Measurements from ENCODE around the gene CPEB4. TPM values are rescaled to one million over a fixed set of nuclear protein-coding genes. Genes with fewer than 3 reads are reported as not detected.

CPEB4 gene
- total RNA-seq, 1 donor from 2014 or later: 20.9 TPM

GRCh38 chr5:173941102-173941501, 53.0 kb downstream of the CPEB4 start:
- no peak for TF ChIP-seq CTCF (IDR thresholded peaks at IDR 0.05; ENCODE audit: insufficient read depth, low read length, poor library complexity, severe bottlenecking)
- no peaks in the 10 kb centered on the region for H3K36me3 ChIP-seq (ENCODE audit: control insufficient read depth, insufficient read depth, low read length)
- no peak overlapping the region for H3K4me3 ChIP-seq (ENCODE audit: low read depth, low read length)
- no peaks in the 10 kb centered on the region for H3K27me3 ChIP-seq (ENCODE audit: control insufficient read depth, insufficient read depth, low read length)
- no peak for DNase-seq (ENCODE audit: low read depth)

GRCh38 chr5:173941758-173942401, 53.7 kb downstream of the CPEB4 start:
- no peak overlapping the region for H3K4me3 ChIP-seq (ENCODE audit: low read depth, low read length)
- H3K27me3 ChIP-seq (ENCODE audit: control insufficient read depth, insufficient read depth, low read length): no peaks in the 10 kb centered on the region
- TF ChIP-seq CTCF (IDR thresholded peaks at IDR 0.05; ENCODE audit: insufficient read depth, low read length, poor library complexity, severe bottlenecking): no peak
- no peak for DNase-seq (ENCODE audit: low read depth)
- no peaks in the 10 kb centered on the region for H3K36me3 ChIP-seq (ENCODE audit: control insufficient read depth, insufficient read depth, low read length)

GRCh38 chr5:173944511-173944910, 56.4 kb downstream of the CPEB4 start:
- H3K4me3 ChIP-seq (ENCODE audit: low read depth, low read length): no peak overlapping the region
- H3K36me3 ChIP-seq (ENCODE audit: control insufficient read depth, insufficient read depth, low read length): no peaks in the 10 kb centered on the region
- no peak for TF ChIP-seq CTCF (IDR thresholded peaks at IDR 0.05; ENCODE audit: insufficient read depth, low read length, poor library complexity, severe bottlenecking)
- DNase-seq (ENCODE audit: low read depth): peak; percentile 63
- H3K27me3 ChIP-seq (ENCODE audit: control insufficient read depth, insufficient read depth, low read length): no peaks in the 10 kb centered on the region

GRCh38 chr5:173945160-173945559, 57.0 kb downstream of the CPEB4 start:
- Histone ChIP-seq H3K27me3 (ENCODE audit: control insufficient read depth, insufficient read depth, low read length) (no peaks in the 10 kb centered on the region), H3K4me3 (ENCODE audit: low read depth, low read length) (no peak overlapping the region), H3K36me3 (ENCODE audit: control insufficient read depth, insufficient read depth, low read length) (no peaks in the 10 kb centered on the region)
- no peak for TF ChIP-seq CTCF (IDR thresholded peaks at IDR 0.05; ENCODE audit: insufficient read depth, low read length, poor library complexity, severe bottlenecking)
- DNase-seq (ENCODE audit: low read depth): no peak

- no peak for DNase-seq (ENCODE audit: low read depth)
- no peak for TF ChIP-seq CTCF (IDR thresholded peaks at IDR 0.05; ENCODE audit: insufficient read depth, low read length, poor library complexity, severe bottlenecking)
- Histone ChIP-seq H3K4me3 (ENCODE audit: low read depth, low read length) (no peak overlapping the region), H3K36me3 (ENCODE audit: control insufficient read depth, insufficient read depth, low read length) (no peaks in the 10 kb centered on the region), H3K27me3 (ENCODE audit: control insufficient read depth, insufficient read depth, low read length) (no peaks in the 10 kb centered on the region)
Measured at GRCh38 chr5:173946323-173946722, 58.2 kb downstream of the CPEB4 start.

GRCh38 chr5:173950829-173951228, 62.7 kb downstream of the CPEB4 start:
- no peak overlapping the region for H3K4me3 ChIP-seq (ENCODE audit: low read depth, low read length)
- TF ChIP-seq CTCF (IDR thresholded peaks at IDR 0.05; ENCODE audit: insufficient read depth, low read length, poor library complexity, severe bottlenecking): no peak
- DNase-seq (ENCODE audit: low read depth): no peak
- no peaks in the 10 kb centered on the region for H3K36me3 ChIP-seq (ENCODE audit: control insufficient read depth, insufficient read depth, low read length)
- H3K27me3 ChIP-seq (ENCODE audit: control insufficient read depth, insufficient read depth, low read length): no peaks in the 10 kb centered on the region

Data from kidney epithelial cell (primary cell).